ENCODE measurements around the gene THSD4.

DNA sequence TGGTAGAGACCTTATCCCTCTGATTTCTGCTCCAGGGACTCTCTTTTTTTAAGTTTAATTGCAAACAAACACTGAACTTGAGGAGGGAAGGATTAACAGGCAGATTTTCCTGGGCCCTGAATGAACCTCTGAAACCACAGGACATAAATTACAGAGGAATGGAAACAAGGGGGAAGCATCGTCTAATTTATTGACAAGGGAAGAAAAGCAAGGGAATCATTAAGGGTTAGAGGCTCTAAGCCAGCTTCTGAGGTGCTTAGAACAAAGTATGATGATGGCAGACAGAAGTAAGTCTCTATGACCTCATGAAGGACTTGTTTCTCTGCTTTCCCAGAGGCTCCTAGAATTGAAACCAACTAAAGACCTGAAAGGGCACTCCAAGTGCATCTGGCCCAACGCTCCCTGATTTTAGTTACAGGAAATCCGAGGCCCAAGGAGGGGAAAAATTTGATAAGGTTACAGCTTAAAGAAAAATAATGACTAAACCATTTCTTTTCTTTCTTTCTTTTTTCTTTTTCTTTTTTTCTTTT lies 450.4 kb downstream of the THSD4 start:
- no peak for TF ChIP-seq EZH2phosphoT487 (IDR thresholded peaks at IDR 0.05; ENCODE audit: borderline replicate concordance)
- TF ChIP-seq, protein P1, sequence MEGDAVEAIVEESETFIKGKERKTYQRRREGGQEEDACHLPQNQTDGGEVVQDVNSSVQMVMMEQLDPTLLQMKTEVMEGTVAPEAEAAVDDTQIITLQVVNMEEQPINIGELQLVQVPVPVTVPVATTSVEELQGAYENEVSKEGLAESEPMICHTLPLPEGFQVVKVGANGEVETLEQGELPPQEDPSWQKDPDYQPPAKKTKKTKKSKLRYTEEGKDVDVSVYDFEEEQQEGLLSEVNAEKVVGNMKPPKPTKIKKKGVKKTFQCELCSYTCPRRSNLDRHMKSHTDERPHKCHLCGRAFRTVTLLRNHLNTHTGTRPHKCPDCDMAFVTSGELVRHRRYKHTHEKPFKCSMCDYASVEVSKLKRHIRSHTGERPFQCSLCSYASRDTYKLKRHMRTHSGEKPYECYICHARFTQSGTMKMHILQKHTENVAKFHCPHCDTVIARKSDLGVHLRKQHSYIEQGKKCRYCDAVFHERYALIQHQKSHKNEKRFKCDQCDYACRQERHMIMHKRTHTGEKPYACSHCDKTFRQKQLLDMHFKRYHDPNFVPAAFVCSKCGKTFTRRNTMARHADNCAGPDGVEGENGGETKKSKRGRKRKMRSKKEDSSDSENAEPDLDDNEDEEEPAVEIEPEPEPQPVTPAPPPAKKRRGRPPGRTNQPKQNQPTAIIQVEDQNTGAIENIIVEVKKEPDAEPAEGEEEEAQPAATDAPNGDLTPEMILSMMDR (conservative IDR thresholded peaks at IDR 0.05; ENCODE audit: low read length): no peak

Data from Loucy (cell line).